Measurements from ENCODE around the gene GINS3. TPM values are rescaled to one million over a fixed set of nuclear protein-coding genes. Genes with fewer than 3 reads are reported as not detected.

Gene GINS3

GRCh38 chr16:58454178-58454577 lies 61.9 kb downstream of the GINS3 start:
- H2BK5ac ChIP-seq (ENCODE audit: low read depth, low read length, poor library complexity, severe bottlenecking): no peak overlapping the region
- H3K9ac ChIP-seq (ENCODE audit: low read length): no peak overlapping the region
- H2BK120ac ChIP-seq (ENCODE audit: low read depth, low read length): no peak overlapping the region
- H2AFZ ChIP-seq (ENCODE audit: low read depth, low read length): no peak overlapping the region
- DNase-seq: no peak
- no peak overlapping the region for H3K18ac ChIP-seq (ENCODE audit: low read depth in 1 of 2, low read length in 2 of 2)
- no peak overlapping the region for H3K14ac ChIP-seq (ENCODE audit: low read length in 2 of 2)
- no peaks in the 10 kb centered on the region for H3K79me1 ChIP-seq (replicated peaks; ENCODE audit: low read length, poor library complexity, severe bottlenecking)
- H3K4ac ChIP-seq (ENCODE audit: low read depth in 1 of 2, low read length in 2 of 2): no peak overlapping the region
- peaks cover 2% of the 10 kb centered on the region for H3K4me1 ChIP-seq (ENCODE audit: control insufficient read depth, insufficient read depth, low read depth, low read length)
- H3K27me3 ChIP-seq (ENCODE audit: control insufficient read depth in 1 of 2, insufficient read depth in 1 of 2, low read length in 2 of 2): peaks cover 0 to 36% of the 10 kb centered on the region in 2 experiments
- 94% methylated on average over 2 of the region's 2 CpGs for WGBS
- no peak overlapping the region for H4K8ac ChIP-seq (ENCODE audit: low read length)
- no peak overlapping the region for H4K91ac ChIP-seq (ENCODE audit: low read length)
- H2AK5ac ChIP-seq (ENCODE audit: low read length, severe bottlenecking): no peak overlapping the region
- H2BK12ac ChIP-seq (ENCODE audit: low read length in 2 of 2): no peak overlapping the region
- H3K27ac ChIP-seq (ENCODE audit: low read length, poor library complexity, severe bottlenecking): no peak overlapping the region
- H3K9me3 ChIP-seq (ENCODE audit: control insufficient read depth, low read length): no peaks in the 10 kb centered on the region
- H3K4me3 ChIP-seq (ENCODE audit: insufficient read depth in 1 of 2, low read depth in 1 of 2, low read length in 2 of 2): no peak overlapping the region
- H3K23ac ChIP-seq (ENCODE audit: low read length in 2 of 2): no peak overlapping the region
- no peaks in the 10 kb centered on the region for H3K36me3 ChIP-seq (ENCODE audit: control insufficient read depth in 1 of 2, insufficient read depth in 2 of 2, low read depth in 1 of 2, low read length in 2 of 2)
- H3K4me2 ChIP-seq (ENCODE audit: low read length, poor library complexity, severe bottlenecking): no peak overlapping the region
- H2BK15ac ChIP-seq (ENCODE audit: low read depth, poor library complexity, severe bottlenecking): no peak overlapping the region

DNA sequence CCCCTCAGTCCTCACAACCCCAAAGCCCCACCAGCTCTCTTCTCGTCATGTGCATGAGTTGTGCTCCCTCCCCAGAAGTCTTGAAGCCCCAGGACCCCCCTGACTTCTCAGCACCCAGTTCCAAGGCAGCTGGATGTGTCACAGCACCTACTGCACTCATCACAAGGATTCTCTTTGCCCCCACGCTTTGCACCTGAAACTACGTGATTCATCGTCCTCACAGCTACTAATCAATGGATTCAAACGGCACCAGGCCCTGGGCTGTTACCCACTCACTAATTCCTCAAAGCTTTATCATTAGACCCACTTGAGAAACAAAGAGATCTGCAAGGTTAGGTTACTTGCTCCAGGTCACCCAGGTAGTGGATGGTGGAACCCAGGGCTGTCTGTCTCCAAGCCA lies 62.6 kb downstream of the GINS3 start:
- Histone ChIP-seq H2BK15ac (ENCODE audit: low read depth, poor library complexity, severe bottlenecking) (no peak overlapping the region), H3K4ac (ENCODE audit: low read depth in 1 of 2, low read length in 2 of 2) (no peak overlapping the region), H4K8ac (ENCODE audit: low read length) (no peak overlapping the region), H3K4me3 (ENCODE audit: insufficient read depth in 1 of 2, low read depth in 1 of 2, low read length in 2 of 2) (no peak overlapping the region), H4K91ac (ENCODE audit: low read length) (no peak overlapping the region), H3K9ac (ENCODE audit: low read length) (no peak overlapping the region), H3K36me3 (ENCODE audit: control insufficient read depth in 1 of 2, insufficient read depth in 2 of 2, low read depth in 1 of 2, low read length in 2 of 2) (no peaks in the 10 kb centered on the region), H3K27ac (ENCODE audit: low read length, poor library complexity, severe bottlenecking) (no peak overlapping the region), H3K18ac (ENCODE audit: low read depth in 1 of 2, low read length in 2 of 2) (no peak overlapping the region), H2BK120ac (ENCODE audit: low read depth, low read length) (no peak overlapping the region), H3K9me3 (ENCODE audit: control insufficient read depth, low read length) (no peaks in the 10 kb centered on the region), H2BK5ac (ENCODE audit: low read depth, low read length, poor library complexity, severe bottlenecking) (no peak overlapping the region), H2BK12ac (ENCODE audit: low read length in 2 of 2) (no peak overlapping the region), H3K27me3 (ENCODE audit: control insufficient read depth in 1 of 2, insufficient read depth in 1 of 2, low read length in 2 of 2) (peaks cover 0 to 30% of the 10 kb centered on the region in 2 experiments), H3K14ac (ENCODE audit: low read length in 2 of 2) (no peak overlapping the region), H3K79me1 (replicated peaks; ENCODE audit: low read length, poor library complexity, severe bottlenecking) (no peaks in the 10 kb centered on the region), H2AFZ (ENCODE audit: low read depth, low read length) (no peak overlapping the region), H3K23ac (ENCODE audit: low read length in 2 of 2) (no peak overlapping the region), H3K4me1 (ENCODE audit: control insufficient read depth, insufficient read depth, low read depth, low read length) (peaks cover 4% of the 10 kb centered on the region), H2AK5ac (ENCODE audit: low read length, severe bottlenecking) (no peak overlapping the region), H3K4me2 (ENCODE audit: low read length, poor library complexity, severe bottlenecking) (no peak overlapping the region)
- no peak for DNase-seq
- WGBS: 82% methylated on average over 5 of the region's 5 CpGs

Small RNA genes within 50 kb of the gene (small RNA-seq; reads per million reads assigned to genes)
- gene RNU6-1110P (ENCODE audit: low read depth) (not detected), gene RNU6-269P (ENCODE audit: low read depth) (not detected)
